GM21786 (cell line): ENCODE measurements around the gene CHTF18.

Experiments used
- ATAC-seq: cut with Tn5 transposase; IDR thresholded peaks from one replicate; pipeline ENCODE4 v1.9.1; 2021; ENCODE audit not compliant: unreplicated experiment

The CHTF18 gene

DNA sequence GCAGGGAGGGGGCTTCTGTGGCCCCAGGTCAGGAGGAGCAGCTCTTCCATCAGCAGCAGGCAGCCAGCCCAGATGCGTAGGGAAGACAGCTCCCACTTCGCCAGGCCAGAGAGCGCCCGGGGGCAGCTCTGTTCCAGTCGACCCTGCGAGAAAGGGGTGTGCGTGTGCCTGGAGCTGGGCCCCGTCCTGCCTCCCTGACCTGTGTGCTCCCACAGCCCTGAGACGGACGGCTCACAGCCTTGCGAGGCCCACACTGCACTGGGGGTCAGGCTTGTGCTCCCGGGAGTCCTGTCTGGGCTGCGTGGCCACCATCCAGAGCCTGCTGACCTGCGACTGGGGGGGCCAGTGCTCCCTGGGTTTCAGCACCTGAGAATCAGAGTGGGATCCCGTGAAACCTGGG is 28.4 kb upstream of the CHTF18 start:
- ATAC-seq: no peak

- ATAC-seq: no peak
Observed at GRCh38 chr16:760545-761343, 27.7 kb upstream of the CHTF18 start, which contains the start of gene MSLN. Gene MSLN (plus strand): TSS chr16:760734. CDS start chr16:762681, 1,947 bp downstream.

DNA sequence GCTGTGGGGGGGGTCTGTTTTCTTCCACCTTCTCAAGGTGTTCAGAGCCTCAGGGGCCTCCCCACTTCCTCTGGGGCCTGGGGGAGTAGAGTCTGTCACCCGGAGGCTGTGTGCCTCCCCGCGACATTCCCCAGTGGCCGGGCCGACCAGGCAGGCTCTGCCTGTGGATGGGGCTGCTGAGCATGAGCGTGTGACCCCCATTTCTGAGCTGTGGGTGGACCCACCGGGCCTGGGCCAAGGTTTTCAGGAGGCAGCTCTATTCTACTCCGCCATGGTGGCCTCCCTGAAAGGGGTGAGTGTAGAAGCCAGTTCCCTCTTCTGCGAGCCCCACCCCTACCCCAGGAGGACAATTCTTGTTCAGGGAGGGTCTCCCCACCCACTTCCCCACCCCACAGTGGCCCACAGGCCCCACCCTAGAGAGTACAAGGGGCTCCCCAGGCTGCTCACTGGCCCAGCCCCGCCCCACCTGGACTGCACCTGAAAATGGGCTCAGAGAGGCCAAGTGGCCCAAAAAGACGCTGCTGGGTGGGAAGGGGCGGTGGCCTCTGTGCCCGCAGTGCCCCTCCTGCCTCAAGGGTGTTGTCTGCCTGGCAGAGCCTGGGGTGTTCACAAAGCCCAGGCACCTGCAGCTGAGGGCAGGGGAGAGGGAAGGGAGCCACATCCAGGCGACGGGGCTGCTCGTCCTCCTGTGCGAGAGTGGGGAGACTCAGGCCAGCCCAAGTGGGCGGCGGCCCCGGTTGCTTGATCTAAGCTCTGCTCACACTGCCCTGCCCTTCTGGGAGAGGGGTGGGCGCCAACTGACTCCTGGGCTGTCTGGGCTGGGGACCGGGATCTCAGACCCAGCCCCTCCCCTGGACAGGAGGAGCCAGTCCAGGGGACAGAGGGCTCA is 26.6 kb upstream of the CHTF18 start:
- no peak for ATAC-seq

GRCh38 chr16:762595-763268 is 25.7 kb upstream of the CHTF18 start:
- ATAC-seq: no peak

GRCh38 chr16:763369-764183 is 24.8 kb upstream of the CHTF18 start:
- no peak for ATAC-seq

DNA sequence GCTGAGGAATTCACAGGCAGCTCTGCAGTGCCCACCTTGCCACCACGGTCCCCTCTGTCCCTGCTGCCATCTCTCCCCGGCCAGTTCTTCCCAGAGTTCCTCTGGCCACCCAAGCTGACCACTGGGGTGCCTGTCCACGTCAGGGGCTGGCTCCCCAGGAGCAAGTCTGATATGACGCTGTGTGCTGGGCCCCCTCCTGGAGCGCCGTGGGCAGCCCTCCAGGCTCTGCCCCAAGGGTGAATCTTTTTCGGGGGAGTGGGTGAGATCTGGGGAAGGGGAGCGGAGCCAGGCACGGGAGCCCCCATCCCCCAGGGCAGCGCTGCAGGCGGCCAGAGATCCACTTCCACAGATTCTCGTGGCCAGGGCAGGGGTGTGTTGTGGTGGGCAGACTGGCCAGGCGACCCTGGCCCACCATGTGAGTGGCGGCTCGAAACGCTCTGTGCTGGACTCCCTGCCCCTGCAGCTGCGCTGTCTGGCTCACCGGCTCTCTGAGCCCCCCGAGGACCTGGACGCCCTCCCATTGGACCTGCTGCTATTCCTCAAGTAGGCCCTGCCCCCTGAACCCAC is 24.2 kb upstream of the CHTF18 start:
- no peak for ATAC-seq

DNA sequence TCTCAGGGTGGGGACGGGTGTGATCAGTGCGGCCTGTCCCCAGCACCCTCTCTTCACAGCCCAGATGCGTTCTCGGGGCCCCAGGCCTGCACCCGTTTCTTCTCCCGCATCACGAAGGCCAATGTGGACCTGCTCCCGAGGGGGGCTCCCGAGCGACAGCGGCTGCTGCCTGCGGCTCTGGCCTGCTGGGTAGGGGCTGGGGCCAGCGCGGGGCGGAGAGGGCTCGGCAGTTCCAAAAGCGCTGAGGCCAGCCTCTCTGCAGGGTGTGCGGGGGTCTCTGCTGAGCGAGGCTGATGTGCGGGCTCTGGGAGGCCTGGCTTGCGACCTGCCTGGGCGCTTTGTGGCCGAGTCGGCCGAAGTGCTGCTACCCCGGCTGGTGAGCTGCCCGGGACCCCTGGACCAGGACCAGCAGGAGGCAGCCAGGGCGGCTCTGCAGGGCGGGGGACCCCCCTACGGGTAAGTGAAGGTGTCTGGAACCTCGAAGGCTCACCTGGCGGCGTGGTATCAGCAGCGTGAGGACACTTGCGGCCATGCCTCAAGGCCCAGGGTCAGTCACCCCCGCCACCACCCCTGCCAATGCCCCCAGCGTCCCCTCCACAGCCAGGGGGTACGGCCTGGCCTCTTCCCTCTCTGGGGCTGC is 23.5 kb upstream of the CHTF18 start:
- no peak for ATAC-seq

DNA sequence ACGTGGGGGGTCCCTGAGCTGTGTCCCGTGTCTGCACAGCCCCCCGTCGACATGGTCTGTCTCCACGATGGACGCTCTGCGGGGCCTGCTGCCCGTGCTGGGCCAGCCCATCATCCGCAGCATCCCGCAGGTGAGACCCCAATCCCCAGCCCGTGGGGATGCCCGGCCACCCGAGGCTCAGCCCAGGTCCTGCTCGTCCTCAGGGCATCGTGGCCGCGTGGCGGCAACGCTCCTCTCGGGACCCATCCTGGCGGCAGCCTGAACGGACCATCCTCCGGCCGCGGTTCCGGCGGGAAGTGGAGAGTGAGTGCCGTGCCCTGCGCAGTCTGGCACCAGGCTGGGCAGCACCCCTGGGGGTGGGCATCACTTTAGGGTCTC is 22.9 kb upstream of the CHTF18 start:
- ATAC-seq: no peak

- ATAC-seq: no peak
Observed at GRCh38 chr16:766008-766819, 22.2 kb upstream of the CHTF18 start.

DNA sequence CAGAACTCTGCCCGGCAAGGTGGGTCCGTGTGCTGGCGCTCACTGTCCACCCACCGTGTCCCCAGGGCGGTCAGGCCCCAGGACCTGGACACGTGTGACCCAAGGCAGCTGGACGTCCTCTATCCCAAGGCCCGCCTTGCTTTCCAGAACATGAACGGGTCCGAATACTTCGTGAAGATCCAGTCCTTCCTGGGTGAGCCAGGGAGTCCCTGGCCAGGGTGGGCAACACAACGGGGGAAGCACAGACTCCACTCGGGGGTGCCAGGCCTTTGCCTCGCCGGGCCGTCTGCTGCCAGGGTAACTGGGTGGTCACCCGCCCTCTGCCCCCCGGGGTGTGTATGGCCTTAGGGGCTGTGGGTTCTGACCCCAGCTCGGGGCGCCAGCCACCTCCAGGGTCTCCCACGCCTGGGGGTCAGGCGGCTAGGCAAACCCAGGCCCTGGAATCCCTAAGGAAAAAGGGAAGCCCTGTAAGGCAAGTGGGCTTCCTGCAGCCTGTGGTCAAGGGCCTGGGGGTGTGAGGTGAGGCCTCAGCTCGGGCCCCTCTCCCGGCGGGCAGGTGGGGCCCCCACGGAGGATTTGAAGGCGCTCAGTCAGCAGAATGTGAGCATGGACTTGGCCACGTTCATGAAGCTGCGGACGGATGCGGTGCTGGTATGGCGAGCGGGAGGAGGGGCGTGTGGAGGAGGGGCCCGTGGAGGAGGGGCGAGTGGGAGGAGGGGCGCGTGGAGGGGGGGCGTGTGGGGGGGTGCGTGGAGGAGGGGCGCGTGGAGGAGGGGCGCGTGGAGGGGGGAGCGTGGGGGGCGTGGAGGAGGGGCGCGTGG is 21.4 kb upstream of the CHTF18 start:
- no peak for ATAC-seq

DNA sequence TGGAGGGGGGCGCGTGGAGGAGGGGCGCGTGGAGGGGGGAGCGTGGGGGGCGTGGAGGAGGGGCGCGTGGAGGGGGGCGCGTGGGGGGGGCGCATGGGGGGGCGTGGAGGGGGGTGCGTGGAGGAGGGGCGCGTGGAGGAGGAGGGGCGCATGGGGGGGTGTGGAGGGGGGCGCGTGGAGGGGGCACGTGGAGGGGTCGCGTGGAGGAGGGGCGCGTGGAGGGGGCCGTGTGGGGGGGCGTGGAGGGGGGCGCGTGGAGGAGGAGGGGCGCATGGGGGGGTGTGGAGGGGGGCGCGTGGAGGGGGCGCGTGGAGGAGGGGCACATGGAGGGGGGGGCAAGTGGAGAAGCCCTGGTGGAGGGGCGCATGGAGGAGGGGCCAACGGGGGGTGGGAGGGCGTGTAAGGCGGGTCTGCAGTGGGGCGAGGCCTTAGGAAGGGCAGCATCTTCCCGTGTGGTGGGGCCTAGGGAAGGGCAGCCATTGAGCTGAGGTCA is 20.6 kb upstream of the CHTF18 start:
- ATAC-seq: no peak

- no peak for ATAC-seq
Observed at GRCh38 chr16:768428-768827, 20.0 kb upstream of the CHTF18 start.

DNA sequence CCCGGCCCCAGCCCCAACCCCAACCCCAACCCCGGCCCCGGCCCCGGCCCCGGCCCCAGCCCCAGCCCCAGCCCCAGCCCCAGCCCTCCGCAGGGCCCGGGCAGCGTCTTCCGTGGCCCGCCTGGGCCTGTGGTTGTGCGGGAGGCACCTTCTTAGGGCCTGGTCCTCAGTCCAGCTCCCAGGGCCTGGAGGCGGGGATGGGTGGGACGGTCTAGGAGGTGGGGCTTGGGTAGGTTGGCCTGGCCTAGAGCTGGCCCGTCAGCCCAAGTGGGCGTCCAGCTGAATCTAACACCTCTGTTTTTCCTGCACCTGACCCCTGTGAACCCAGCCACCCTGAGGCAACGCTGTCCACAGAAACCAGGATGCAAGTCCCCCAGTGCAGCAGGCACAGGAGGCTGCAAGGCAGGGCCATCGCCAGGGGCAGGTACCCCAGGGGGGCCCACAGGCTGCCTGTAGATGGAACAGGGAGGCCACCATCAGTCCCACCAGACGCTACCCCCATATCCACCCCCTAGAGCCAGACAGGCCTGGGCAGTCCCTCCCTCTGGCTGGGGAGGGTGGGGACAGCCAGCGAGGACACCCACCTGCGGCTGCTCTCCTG is 19.1 kb upstream of the CHTF18 start:
- ATAC-seq: no peak

- no peak for ATAC-seq
Observed at GRCh38 chr16:769934-770333, 18.5 kb upstream of the CHTF18 start.

GRCh38 chr16:770411-770810 is 18.0 kb upstream of the CHTF18 start:
- ATAC-seq: no peak

- no peak for ATAC-seq
Observed at GRCh38 chr16:772959-773358, 15.5 kb upstream of the CHTF18 start.
